SK-N-SH treated with all-trans-retinoic acid at 6 μM for 48 hours (cell line): ENCODE data around the gene DLG2.

Experiments
- CREB5 ChIP-seq: fragments of 250-450 bp; sonication (Bioruptor Pico); IDR thresholded peaks from 2 replicates; pipeline ENCODE4 v1.5.1; 2020; ENCODE audit warnings: low read depth, mild to moderate bottlenecking, moderate library complexity
- SNAI2 ChIP-seq: fragments of 250-450 bp; sonication (Bioruptor Pico); IDR thresholded peaks from 2 replicates; pipeline ENCODE4 v1.5.0; 2020; ENCODE audit warnings: mild to moderate bottlenecking, moderate library complexity
- ZNF8 ChIP-seq: fragments of 450-650 bp; formaldehyde crosslinking; IDR thresholded peaks from 2 replicates; pipeline ENCODE4 v1.5.0; 2020; ENCODE audit warnings: mild to moderate bottlenecking, moderate library complexity

GRCh38 chr11:85348945-85349344 lies 278.2 kb downstream of the DLG2 start:
- TF ChIP-seq CREB5 (CRISPR knock-in tag) (no peak), ZNF8 (CRISPR knock-in tag) (no peak), SNAI2 (no peak)
